ENCODE results near the gene CHD6.

GRCh38 chr20:41440882-41441281 lies 177.3 kb downstream of the CHD6 start:
- TF ChIP-seq, protein P1, sequence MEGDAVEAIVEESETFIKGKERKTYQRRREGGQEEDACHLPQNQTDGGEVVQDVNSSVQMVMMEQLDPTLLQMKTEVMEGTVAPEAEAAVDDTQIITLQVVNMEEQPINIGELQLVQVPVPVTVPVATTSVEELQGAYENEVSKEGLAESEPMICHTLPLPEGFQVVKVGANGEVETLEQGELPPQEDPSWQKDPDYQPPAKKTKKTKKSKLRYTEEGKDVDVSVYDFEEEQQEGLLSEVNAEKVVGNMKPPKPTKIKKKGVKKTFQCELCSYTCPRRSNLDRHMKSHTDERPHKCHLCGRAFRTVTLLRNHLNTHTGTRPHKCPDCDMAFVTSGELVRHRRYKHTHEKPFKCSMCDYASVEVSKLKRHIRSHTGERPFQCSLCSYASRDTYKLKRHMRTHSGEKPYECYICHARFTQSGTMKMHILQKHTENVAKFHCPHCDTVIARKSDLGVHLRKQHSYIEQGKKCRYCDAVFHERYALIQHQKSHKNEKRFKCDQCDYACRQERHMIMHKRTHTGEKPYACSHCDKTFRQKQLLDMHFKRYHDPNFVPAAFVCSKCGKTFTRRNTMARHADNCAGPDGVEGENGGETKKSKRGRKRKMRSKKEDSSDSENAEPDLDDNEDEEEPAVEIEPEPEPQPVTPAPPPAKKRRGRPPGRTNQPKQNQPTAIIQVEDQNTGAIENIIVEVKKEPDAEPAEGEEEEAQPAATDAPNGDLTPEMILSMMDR (IDR thresholded peaks at IDR 0.05) = no peak
- TF ChIP-seq POLR2AphosphoS5 (IDR thresholded peaks at IDR 0.05) = no peak

Data from esophagus muscularis mucosa (tissue), 3 donors.